ENCODE measurements around the gene CLDN4. TPM values are rescaled to one million over a fixed set of nuclear protein-coding genes. Genes with fewer than 3 reads are reported as not detected.

Gene CLDN4
- total RNA-seq, 2 donors from 2014 or later = 0.26 TPM; not detected in 1

GRCh38 chr7:73865738-73866445, 35.1 kb downstream of the CLDN4 start:
- H3K4me3 Mint-ChIP-seq = no peak overlapping the region
- H3K27ac Mint-ChIP-seq = no peak overlapping the region
- H3K4me1 Mint-ChIP-seq = no peaks in the 10 kb centered on the region
- H3K27me3 Mint-ChIP-seq = peaks cover 3% of the 10 kb centered on the region
- ATAC-seq (replicated peaks) = no peak
- H3K9me3 Mint-ChIP-seq = no peaks in the 10 kb centered on the region
- H3K36me3 Mint-ChIP-seq (ENCODE audit: low read depth) = no peaks in the 10 kb centered on the region

GRCh38 chr7:73866446-73866767, 35.6 kb downstream of the CLDN4 start:
- Mint-ChIP-seq H3K9me3 (no peaks in the 10 kb centered on the region), H3K27me3 (peaks cover 2% of the 10 kb centered on the region), H3K36me3 (ENCODE audit: low read depth) (no peaks in the 10 kb centered on the region), H3K4me1 (no peaks in the 10 kb centered on the region), H3K27ac (no peak overlapping the region), H3K4me3 (no peak overlapping the region)
- no peak for ATAC-seq (replicated peaks)

GRCh38 chr7:73869011-73869798, 38.4 kb downstream of the CLDN4 start:
- Mint-ChIP-seq H3K27ac (no peak overlapping the region), H3K9me3 (no peaks in the 10 kb centered on the region), H3K27me3 (no peaks in the 10 kb centered on the region), H3K36me3 (ENCODE audit: low read depth) (no peaks in the 10 kb centered on the region), H3K4me3 (no peak overlapping the region), H3K4me1 (no peaks in the 10 kb centered on the region)
- ATAC-seq (replicated peaks) = no peak

- Mint-ChIP-seq H3K36me3 (ENCODE audit: low read depth) (no peaks in the 10 kb centered on the region), H3K4me1 (no peaks in the 10 kb centered on the region), H3K4me3 (no peak overlapping the region), H3K27ac (no peak overlapping the region), H3K27me3 (no peaks in the 10 kb centered on the region), H3K9me3 (no peaks in the 10 kb centered on the region)
- ATAC-seq (replicated peaks) = no peak
These were observed 39.3 kb downstream of the CLDN4 start for GRCh38 chr7:73870041-73870492.

- H3K4me1 Mint-ChIP-seq = no peaks in the 10 kb centered on the region
- no peak for ATAC-seq (replicated peaks)
- no peak overlapping the region for H3K4me3 Mint-ChIP-seq
- peaks cover 2% of the 10 kb centered on the region for H3K27me3 Mint-ChIP-seq
- no peaks in the 10 kb centered on the region for H3K36me3 Mint-ChIP-seq (ENCODE audit: low read depth)
- H3K9me3 Mint-ChIP-seq = no peaks in the 10 kb centered on the region
- H3K27ac Mint-ChIP-seq = no peak overlapping the region
These were observed 40.6 kb downstream of the CLDN4 start for GRCh38 chr7:73871163-73872011.

GRCh38 chr7:73872056-73872908, 41.5 kb downstream of the CLDN4 start:
- H3K27ac Mint-ChIP-seq = no peak overlapping the region
- H3K4me3 Mint-ChIP-seq = no peak overlapping the region
- H3K4me1 Mint-ChIP-seq = no peaks in the 10 kb centered on the region
- H3K36me3 Mint-ChIP-seq (ENCODE audit: low read depth) = no peaks in the 10 kb centered on the region
- H3K9me3 Mint-ChIP-seq = no peaks in the 10 kb centered on the region
- no peak for ATAC-seq (replicated peaks)
- H3K27me3 Mint-ChIP-seq = peaks cover 3% of the 10 kb centered on the region

- Mint-ChIP-seq H3K27me3 (peaks cover 11% of the 10 kb centered on the region), H3K9me3 (no peaks in the 10 kb centered on the region), H3K4me1 (no peaks in the 10 kb centered on the region), H3K4me3 (no peak overlapping the region), H3K36me3 (ENCODE audit: low read depth) (no peaks in the 10 kb centered on the region), H3K27ac (no peak overlapping the region)
- no peak for ATAC-seq (replicated peaks)
These were observed 45.6 kb downstream of the CLDN4 start for GRCh38 chr7:73876361-73876760.

GRCh38 chr7:73876973-73877372, 46.2 kb downstream of the CLDN4 start:
- Mint-ChIP-seq H3K27ac (no peak overlapping the region), H3K4me3 (no peak overlapping the region), H3K9me3 (no peaks in the 10 kb centered on the region), H3K27me3 (peaks cover 11% of the 10 kb centered on the region), H3K36me3 (ENCODE audit: low read depth) (no peaks in the 10 kb centered on the region), H3K4me1 (no peaks in the 10 kb centered on the region)
- no peak for ATAC-seq (replicated peaks)

- H3K9me3 Mint-ChIP-seq = no peaks in the 10 kb centered on the region
- no peaks in the 10 kb centered on the region for H3K36me3 Mint-ChIP-seq (ENCODE audit: low read depth)
- H3K4me3 Mint-ChIP-seq = no peak overlapping the region
- no peaks in the 10 kb centered on the region for H3K4me1 Mint-ChIP-seq
- no peak for ATAC-seq (replicated peaks)
- no peak overlapping the region for H3K27ac Mint-ChIP-seq
- peaks cover 15% of the 10 kb centered on the region for H3K27me3 Mint-ChIP-seq
These were observed 49.3 kb downstream of the CLDN4 start for GRCh38 chr7:73879977-73880681.

GRCh38 chr7:73880755-73881328, 50.0 kb downstream of the CLDN4 start:
- ATAC-seq (replicated peaks) = no peak
- no peak overlapping the region for H3K27ac Mint-ChIP-seq
- H3K36me3 Mint-ChIP-seq (ENCODE audit: low read depth) = no peaks in the 10 kb centered on the region
- H3K4me1 Mint-ChIP-seq = no peaks in the 10 kb centered on the region
- no peaks in the 10 kb centered on the region for H3K9me3 Mint-ChIP-seq
- peaks cover 15% of the 10 kb centered on the region for H3K27me3 Mint-ChIP-seq
- no peak overlapping the region for H3K4me3 Mint-ChIP-seq

DNA sequence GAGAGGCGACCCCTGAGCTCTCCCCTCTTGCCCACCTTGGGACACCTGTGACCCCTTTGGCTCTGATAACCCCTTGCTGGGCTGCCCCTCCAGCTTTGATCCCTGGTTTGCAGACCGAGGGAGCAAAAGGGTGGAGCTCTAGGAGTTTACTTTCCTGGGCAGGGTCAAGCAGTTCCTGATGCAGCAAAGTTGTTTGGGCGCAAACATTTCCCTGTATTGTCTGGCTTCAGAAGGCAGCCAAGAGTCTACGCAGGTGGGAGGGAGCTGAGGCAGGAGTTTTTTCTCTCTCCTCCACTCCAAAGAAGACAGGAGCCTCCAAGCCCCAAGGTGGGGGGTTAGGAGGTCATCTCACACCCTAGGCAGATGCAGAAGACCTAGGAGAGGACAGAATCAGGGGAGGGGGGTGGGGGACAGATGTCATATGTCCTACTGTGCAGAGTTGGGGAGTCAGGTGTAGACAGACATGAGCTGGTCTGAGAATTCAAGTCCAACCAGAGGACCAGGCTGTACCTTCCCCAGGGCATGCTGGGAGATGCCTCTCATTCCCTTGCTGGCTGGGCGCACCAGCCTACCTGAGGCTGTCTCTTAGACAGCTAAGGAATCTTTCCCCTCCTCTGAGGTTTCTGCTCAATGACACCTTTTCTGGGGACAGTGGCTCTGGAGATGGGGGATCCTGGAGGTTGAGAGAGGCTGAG, 50.7 kb downstream of the CLDN4 start:
- H3K4me3 Mint-ChIP-seq = no peak overlapping the region
- no peak overlapping the region for H3K27ac Mint-ChIP-seq
- no peaks in the 10 kb centered on the region for H3K36me3 Mint-ChIP-seq (ENCODE audit: low read depth)
- no peaks in the 10 kb centered on the region for H3K4me1 Mint-ChIP-seq
- H3K9me3 Mint-ChIP-seq = no peaks in the 10 kb centered on the region
- peaks cover 17% of the 10 kb centered on the region for H3K27me3 Mint-ChIP-seq
- no peak for ATAC-seq (replicated peaks)

GRCh38 chr7:73882047-73882402, 51.2 kb downstream of the CLDN4 start:
- Mint-ChIP-seq H3K4me3 (no peak overlapping the region), H3K27me3 (peaks cover 18% of the 10 kb centered on the region), H3K9me3 (no peaks in the 10 kb centered on the region)

More at GRCh38 chr7:73882047-73882402, 51.2 kb downstream of the CLDN4 start:
- ATAC-seq (replicated peaks) = no peak
- no peak overlapping the region for H3K27ac Mint-ChIP-seq
- no peaks in the 10 kb centered on the region for H3K36me3 Mint-ChIP-seq (ENCODE audit: low read depth)
- H3K4me1 Mint-ChIP-seq = no peaks in the 10 kb centered on the region
